ENCODE results near the gene RSAD1.

RSAD1 gene

DNA sequence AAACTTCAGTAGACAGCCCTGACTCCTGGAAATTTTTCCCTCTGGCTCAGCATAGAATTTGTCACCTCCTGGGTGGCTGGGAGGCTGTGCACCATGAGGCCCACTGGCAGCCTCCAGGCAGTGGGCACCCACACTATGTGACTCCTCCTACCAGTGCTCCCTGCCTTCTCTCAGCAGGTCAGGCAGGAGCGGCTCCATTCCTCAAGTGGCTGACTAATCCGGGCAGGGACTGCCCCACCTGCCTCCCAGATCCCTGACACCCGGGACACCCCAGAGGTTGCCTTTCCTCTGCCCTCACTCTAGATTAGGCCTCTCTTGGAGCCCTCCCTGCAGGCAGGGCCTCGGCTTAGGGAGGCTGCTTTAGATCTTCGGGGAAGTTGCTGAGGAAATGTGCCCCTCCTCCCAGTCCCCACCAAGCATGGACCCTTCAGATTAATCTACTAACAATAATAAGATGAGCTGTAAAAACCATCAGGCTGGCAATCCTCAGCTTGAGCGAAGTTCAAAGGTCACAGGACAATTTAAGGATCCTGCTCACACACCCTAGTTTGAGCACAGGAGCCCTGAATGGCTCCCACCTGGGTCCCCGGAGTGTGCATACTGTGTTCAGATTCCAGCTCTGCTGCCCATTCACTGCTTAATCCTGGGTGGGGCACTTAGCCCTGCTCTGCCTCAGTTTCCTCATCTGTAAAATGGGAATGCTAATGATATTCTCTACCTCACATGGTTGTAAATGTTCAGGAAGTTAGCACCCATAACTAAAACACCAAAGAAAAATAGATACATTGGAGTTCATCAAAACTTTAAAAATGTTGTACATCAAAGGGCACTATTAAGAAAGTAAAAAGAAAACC, 19.6 kb downstream of the RSAD1 start:
- Histone ChIP-seq H3K4me1 (ENCODE audit: control insufficient read depth, insufficient read depth, low read length) (0 out of 2 replicates have a peak, but pooled peaks cover 3% of the 10 kb centered on the region), H3K36me3 (ENCODE audit: control insufficient read depth in 2 of 2, insufficient read depth in 1 of 2, low read length in 2 of 2) (no peaks in the 10 kb centered on the region), H3K9me3 (ENCODE audit: control insufficient read depth, insufficient read depth, low read depth, low read length) (no peaks in the 10 kb centered on the region), H3K4me3 (ENCODE audit: low read depth, low read length) (no peak overlapping the region), H3K27ac (ENCODE audit: extremely low read depth, low read depth, low read length) (no peak overlapping the region)
- POLR2A ChIA-PET = no interaction called here
- CTCF ChIA-PET = interaction anchor here (0.7 to 7.5 kb wide), 2 partner anchors 13 to 439 kb away, joined by 3 to 95 read pairs; no protein-coding TSS in a partner anchor
- TF ChIP-seq ZSCAN16 (tag by site-specific recombination; IDR thresholded peaks at IDR 0.05) = no peak
- TF ChIP-seq, protein P1, sequence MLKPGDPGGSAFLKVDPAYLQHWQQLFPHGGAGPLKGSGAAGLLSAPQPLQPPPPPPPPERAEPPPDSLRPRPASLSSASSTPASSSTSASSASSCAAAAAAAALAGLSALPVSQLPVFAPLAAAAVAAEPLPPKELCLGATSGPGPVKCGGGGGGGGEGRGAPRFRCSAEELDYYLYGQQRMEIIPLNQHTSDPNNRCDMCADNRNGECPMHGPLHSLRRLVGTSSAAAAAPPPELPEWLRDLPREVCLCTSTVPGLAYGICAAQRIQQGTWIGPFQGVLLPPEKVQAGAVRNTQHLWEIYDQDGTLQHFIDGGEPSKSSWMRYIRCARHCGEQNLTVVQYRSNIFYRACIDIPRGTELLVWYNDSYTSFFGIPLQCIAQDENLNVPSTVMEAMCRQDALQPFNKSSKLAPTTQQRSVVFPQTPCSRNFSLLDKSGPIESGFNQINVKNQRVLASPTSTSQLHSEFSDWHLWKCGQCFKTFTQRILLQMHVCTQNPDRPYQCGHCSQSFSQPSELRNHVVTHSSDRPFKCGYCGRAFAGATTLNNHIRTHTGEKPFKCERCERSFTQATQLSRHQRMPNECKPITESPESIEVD (tag by site-specific recombination; IDR thresholded peaks at IDR 0.05) = no peak
- peak; percentile 60 for TF ChIP-seq ZIC2 (tag by site-specific recombination; IDR thresholded peaks at IDR 0.05)
- TF ChIP-seq, protein P2, sequence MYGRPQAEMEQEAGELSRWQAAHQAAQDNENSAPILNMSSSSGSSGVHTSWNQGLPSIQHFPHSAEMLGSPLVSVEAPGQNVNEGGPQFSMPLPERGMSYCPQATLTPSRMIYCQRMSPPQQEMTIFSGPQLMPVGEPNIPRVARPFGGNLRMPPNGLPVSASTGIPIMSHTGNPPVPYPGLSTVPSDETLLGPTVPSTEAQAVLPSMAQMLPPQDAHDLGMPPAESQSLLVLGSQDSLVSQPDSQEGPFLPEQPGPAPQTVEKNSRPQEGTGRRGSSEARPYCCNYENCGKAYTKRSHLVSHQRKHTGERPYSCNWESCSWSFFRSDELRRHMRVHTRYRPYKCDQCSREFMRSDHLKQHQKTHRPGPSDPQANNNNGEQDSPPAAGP (tag by site-specific recombination; IDR thresholded peaks at IDR 0.05) = peak; percentile 47; the same call in 1 of the 2 replicates
- TF ChIP-seq, protein P3, sequence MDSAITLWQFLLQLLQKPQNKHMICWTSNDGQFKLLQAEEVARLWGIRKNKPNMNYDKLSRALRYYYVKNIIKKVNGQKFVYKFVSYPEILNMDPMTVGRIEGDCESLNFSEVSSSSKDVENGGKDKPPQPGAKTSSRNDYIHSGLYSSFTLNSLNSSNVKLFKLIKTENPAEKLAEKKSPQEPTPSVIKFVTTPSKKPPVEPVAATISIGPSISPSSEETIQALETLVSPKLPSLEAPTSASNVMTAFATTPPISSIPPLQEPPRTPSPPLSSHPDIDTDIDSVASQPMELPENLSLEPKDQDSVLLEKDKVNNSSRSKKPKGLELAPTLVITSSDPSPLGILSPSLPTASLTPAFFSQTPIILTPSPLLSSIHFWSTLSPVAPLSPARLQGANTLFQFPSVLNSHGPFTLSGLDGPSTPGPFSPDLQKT (IDR thresholded peaks at IDR 0.05; ENCODE audit: borderline replicate concordance, low read depth, low read length) = no peak
- TF ChIP-seq ZBTB7A (tag by site-specific recombination; IDR thresholded peaks at IDR 0.05; ENCODE audit: low read depth) = no peak
- TF ChIP-seq IKZF3 (tag by site-specific recombination; IDR thresholded peaks at IDR 0.05) = no peak
- TF ChIP-seq OVOL3 (tag by site-specific recombination; IDR thresholded peaks at IDR 0.05) = no peak

DNA sequence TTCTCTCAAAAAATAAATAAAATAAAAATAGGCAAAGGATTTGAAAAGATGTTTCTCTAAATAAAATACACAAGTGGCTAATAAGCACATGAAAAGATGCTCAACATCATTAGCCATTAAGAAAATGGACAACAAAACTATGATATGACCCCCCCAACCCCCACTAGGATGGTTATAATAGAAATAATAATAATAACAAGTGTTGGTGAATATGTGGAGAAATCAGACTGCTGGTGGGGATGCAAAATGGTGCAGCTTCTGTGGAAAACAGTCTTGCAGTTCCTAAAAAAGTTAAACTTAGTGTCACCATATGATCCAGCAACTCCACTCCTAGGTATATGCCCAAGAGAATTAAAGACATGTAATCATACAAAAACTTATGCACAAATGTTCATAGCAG, 20.6 kb downstream of the RSAD1 start:
- Histone ChIP-seq H3K4me3 (ENCODE audit: low read depth, low read length) (no peak overlapping the region), H3K27ac (ENCODE audit: extremely low read depth, low read depth, low read length) (no peak overlapping the region), H3K4me1 (ENCODE audit: control insufficient read depth, insufficient read depth, low read length) (no peaks in the 10 kb centered on the region), H3K9me3 (ENCODE audit: control insufficient read depth, insufficient read depth, low read depth, low read length) (no peaks in the 10 kb centered on the region), H3K36me3 (ENCODE audit: control insufficient read depth in 2 of 2, insufficient read depth in 1 of 2, low read length in 2 of 2) (no peaks in the 10 kb centered on the region)
- ChIA-PET POLR2A (interaction anchor here (0.6 kb wide), 1 partner anchor 29 kb away, joined by 5 read pairs; no protein-coding TSS in a partner anchor), CTCF (interaction anchor here (0.7 to 7.5 kb wide), 2 partner anchors 14 to 438 kb away, joined by 3 to 95 read pairs; no protein-coding TSS in a partner anchor)
- TF ChIP-seq, protein P4, sequence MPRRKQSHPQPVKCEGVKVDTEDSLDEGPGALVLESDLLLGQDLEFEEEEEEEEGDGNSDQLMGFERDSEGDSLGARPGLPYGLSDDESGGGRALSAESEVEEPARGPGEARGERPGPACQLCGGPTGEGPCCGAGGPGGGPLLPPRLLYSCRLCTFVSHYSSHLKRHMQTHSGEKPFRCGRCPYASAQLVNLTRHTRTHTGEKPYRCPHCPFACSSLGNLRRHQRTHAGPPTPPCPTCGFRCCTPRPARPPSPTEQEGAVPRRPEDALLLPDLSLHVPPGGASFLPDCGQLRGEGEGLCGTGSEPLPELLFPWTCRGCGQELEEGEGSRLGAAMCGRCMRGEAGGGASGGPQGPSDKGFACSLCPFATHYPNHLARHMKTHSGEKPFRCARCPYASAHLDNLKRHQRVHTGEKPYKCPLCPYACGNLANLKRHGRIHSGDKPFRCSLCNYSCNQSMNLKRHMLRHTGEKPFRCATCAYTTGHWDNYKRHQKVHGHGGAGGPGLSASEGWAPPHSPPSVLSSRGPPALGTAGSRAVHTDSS (tag by site-specific recombination; IDR thresholded peaks at IDR 0.05) = no peak
- TF ChIP-seq ZNF184 (tag by site-specific recombination; IDR thresholded peaks at IDR 0.05) = peak; percentile 99

DNA sequence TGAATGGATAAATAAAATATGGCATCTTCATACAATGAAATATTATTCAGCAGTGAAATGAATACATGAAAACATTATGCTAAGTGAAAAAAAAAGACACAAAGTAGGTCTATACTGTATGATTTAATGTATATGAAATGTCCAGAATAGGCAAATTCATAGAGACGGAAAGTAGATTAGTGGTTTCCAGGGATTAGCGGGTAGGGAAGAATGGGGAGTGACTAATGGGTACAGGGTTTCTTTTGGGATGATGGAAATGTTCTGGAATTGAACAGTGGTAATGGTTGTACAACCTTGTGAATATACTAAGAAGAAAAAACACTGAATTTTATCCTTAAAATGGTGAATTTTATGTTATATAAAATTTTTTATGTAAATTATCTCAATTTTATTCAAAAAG, 21.1 kb downstream of the RSAD1 start:
- H3K36me3 ChIP-seq (ENCODE audit: control insufficient read depth in 2 of 2, insufficient read depth in 1 of 2, low read length in 2 of 2) = no peaks in the 10 kb centered on the region
- TF ChIP-seq, protein P5, sequence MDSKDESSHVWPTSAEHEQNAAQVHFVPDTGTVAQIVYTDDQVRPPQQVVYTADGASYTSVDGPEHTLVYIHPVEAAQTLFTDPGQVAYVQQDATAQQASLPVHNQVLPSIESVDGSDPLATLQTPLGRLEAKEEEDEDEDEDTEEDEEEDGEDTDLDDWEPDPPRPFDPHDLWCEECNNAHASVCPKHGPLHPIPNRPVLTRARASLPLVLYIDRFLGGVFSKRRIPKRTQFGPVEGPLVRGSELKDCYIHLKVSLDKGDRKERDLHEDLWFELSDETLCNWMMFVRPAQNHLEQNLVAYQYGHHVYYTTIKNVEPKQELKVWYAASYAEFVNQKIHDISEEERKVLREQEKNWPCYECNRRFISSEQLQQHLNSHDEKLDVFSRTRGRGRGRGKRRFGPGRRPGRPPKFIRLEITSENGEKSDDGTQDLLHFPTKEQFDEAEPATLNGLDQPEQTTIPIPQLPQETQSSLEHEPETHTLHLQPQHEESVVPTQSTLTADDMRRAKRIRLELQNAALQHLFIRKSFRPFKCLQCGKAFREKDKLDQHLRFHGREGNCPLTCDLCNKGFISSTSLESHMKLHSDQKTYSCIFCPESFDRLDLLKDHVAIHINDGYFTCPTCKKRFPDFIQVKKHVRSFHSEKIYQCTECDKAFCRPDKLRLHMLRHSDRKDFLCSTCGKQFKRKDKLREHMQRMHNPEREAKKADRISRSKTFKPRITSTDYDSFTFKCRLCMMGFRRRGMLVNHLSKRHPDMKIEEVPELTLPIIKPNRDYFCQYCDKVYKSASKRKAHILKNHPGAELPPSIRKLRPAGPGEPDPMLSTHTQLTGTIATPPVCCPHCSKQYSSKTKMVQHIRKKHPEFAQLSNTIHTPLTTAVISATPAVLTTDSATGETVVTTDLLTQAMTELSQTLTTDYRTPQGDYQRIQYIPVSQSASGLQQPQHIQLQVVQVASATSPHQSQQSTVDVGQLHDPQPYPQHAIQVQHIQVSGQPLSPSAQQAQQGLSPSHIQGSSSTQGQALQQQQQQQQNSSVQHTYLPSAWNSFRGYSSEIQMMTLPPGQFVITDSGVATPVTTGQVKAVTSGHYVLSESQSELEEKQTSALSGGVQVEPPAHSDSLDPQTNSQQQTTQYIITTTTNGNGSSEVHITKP (tag by site-specific recombination; IDR thresholded peaks at IDR 0.05) = no peak
- TF ChIP-seq, protein P6, sequence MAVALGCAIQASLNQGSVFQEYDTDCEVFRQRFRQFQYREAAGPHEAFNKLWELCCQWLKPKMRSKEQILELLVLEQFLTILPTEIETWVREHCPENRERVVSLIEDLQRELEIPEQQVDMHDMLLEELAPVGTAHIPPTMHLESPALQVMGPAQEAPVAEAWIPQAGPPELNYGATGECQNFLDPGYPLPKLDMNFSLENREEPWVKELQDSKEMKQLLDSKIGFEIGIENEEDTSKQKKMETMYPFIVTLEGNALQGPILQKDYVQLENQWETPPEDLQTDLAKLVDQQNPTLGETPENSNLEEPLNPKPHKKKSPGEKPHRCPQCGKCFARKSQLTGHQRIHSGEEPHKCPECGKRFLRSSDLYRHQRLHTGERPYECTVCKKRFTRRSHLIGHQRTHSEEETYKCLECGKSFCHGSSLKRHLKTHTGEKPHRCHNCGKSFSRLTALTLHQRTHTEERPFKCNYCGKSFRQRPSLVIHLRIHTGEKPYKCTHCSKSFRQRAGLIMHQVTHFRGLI (tag by site-specific recombination; IDR thresholded peaks at IDR 0.05) = no peak
- TF ChIP-seq, protein P7, sequence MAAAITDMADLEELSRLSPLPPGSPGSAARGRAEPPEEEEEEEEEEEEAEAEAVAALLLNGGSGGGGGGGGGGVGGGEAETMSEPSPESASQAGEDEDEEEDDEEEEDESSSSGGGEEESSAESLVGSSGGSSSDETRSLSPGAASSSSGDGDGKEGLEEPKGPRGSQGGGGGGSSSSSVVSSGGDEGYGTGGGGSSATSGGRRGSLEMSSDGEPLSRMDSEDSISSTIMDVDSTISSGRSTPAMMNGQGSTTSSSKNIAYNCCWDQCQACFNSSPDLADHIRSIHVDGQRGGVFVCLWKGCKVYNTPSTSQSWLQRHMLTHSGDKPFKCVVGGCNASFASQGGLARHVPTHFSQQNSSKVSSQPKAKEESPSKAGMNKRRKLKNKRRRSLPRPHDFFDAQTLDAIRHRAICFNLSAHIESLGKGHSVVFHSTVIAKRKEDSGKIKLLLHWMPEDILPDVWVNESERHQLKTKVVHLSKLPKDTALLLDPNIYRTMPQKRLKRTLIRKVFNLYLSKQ (tag by site-specific recombination; IDR thresholded peaks at IDR 0.05; ENCODE audit: borderline replicate concordance) = no peak
- H3K4me3 ChIP-seq (ENCODE audit: low read depth, low read length) = no peak overlapping the region
- ChIA-PET CTCF (interaction anchor here (0.7 to 7.5 kb wide), 2 partner anchors 14 to 25 kb away, joined by 3 to 95 read pairs; no protein-coding TSS in a partner anchor), POLR2A (no interaction called here)
- H3K27ac ChIP-seq (ENCODE audit: extremely low read depth, low read depth, low read length) = no peak overlapping the region
- no peaks in the 10 kb centered on the region for H3K9me3 ChIP-seq (ENCODE audit: control insufficient read depth, insufficient read depth, low read depth, low read length)
- no peaks in the 10 kb centered on the region for H3K4me1 ChIP-seq (ENCODE audit: control insufficient read depth, insufficient read depth, low read length)
